DND-41 (cell line): ENCODE results near the gene SEMA6B.

Source experiments
- ATAC-seq: fragments of 200-7000 bp; cut with Tn5 transposase; 3 replicates; pipeline ENCODE4 v1.9.1; 2021; ENCODE audit warnings: low read depth; ENCODE audit not compliant: insufficient read depth
- DNase-seq: peaks from one replicate; pipeline ENCODE4 v3.0.0-alpha.2; 2020
- H2AFZ ChIP-seq: 2 replicates; pipeline ENCODE4 v1.6.0; 2012; ENCODE audit warnings: low read depth, low read length
- H3K27ac ChIP-seq: 2 replicates; pipeline ENCODE4 v1.5.1; 2012; ENCODE audit warnings: low read length, inconsistent platforms
- H3K27me3 ChIP-seq: fragments of 200-600 bp; sonication (generic); 2 replicates; pipeline ENCODE4 v1.6.0; 2012; ENCODE audit warnings: low read length, mild to moderate bottlenecking, inconsistent platforms; ENCODE audit not compliant: insufficient read depth, poor library complexity
- H3K36me3 ChIP-seq: 2 replicates; pipeline ENCODE4 v1.5.1; 2012; ENCODE audit warnings: low read length, inconsistent platforms; ENCODE audit not compliant: insufficient read depth
- H3K4me1 ChIP-seq: 2 replicates; pipeline ENCODE4 v1.5.1; 2012; ENCODE audit warnings: mild to moderate bottlenecking, low read length; ENCODE audit not compliant: insufficient read depth
- H3K4me2 ChIP-seq: 2 replicates; pipeline ENCODE4 v1.6.0; 2012; ENCODE audit warnings: mild to moderate bottlenecking, moderate library complexity, low read length, inconsistent platforms; ENCODE audit not compliant: insufficient read depth
- H3K4me3 ChIP-seq, 2 experiments: fragments of 200-600 bp in 1 of 2; shearing (Covaris generic) in 1 of 2; 2 replicates each; pipeline ENCODE4 v1.5.1; 2012 to 2016; ENCODE audit warnings: inconsistent platforms in 2 of 2, low read length in 2 of 2, mild to moderate bottlenecking in 2 of 2, low read depth in 1 of 2, moderate library complexity in 1 of 2
- H3K79me2 ChIP-seq: 2 replicates; pipeline ENCODE4 v1.6.0; 2012; ENCODE audit warnings: low read length, inconsistent platforms; ENCODE audit not compliant: insufficient read depth
- H3K9ac ChIP-seq: 2 replicates; pipeline ENCODE4 v1.6.0; 2012; ENCODE audit warnings: low read depth, mild to moderate bottlenecking, inconsistent platforms, low read length, moderate library complexity
- H3K9me3 ChIP-seq: 2 replicates; pipeline ENCODE4 v1.5.1; 2012; ENCODE audit warnings: low read length, moderate library complexity, mild to moderate bottlenecking, inconsistent platforms; ENCODE audit not compliant: insufficient read depth, severe bottlenecking
- H4K20me1 ChIP-seq: 2 replicates; pipeline ENCODE4 v1.6.0; 2012; ENCODE audit warnings: low read length; ENCODE audit not compliant: insufficient read depth
- EZH2 ChIP-seq: IDR thresholded peaks from 3 replicates; pipeline ENCODE4 v1.6.1; 2012; ENCODE audit warnings: borderline replicate concordance, low read depth, mild to moderate bottlenecking, moderate library complexity, low read length, inconsistent platforms; ENCODE audit not compliant: severe bottlenecking
- TF ChIP-seq, protein P1 (sequence below): IDR thresholded peaks from 2 replicates; pipeline ENCODE4 v1.5.1; 2012; ENCODE audit warnings: borderline replicate concordance, low read length, moderate library complexity, mild to moderate bottlenecking; ENCODE audit not compliant: poor library complexity, severe bottlenecking; ENCODE audit errors: extremely low read depth

SEMA6B gene

GRCh38 chr19:4593409-4593851 is 33.9 kb upstream of the SEMA6B start:
- no peak for DNase-seq
- Histone ChIP-seq H3K4me2 (no peak overlapping the region), H4K20me1 (no peaks in the 10 kb centered on the region), H3K4me1 (peaks cover 7% of the 10 kb centered on the region), H3K27ac (no peak overlapping the region), H2AFZ (no peak overlapping the region), H3K9ac (no peak overlapping the region), H3K27me3 (no peaks in the 10 kb centered on the region), H3K9me3 (no peaks in the 10 kb centered on the region), H3K79me2 (no peaks in the 10 kb centered on the region), H3K36me3 (no peaks in the 10 kb centered on the region), H3K4me3 (no peak overlapping the region)
- ATAC-seq, result no peak
- TF ChIP-seq, protein P1, sequence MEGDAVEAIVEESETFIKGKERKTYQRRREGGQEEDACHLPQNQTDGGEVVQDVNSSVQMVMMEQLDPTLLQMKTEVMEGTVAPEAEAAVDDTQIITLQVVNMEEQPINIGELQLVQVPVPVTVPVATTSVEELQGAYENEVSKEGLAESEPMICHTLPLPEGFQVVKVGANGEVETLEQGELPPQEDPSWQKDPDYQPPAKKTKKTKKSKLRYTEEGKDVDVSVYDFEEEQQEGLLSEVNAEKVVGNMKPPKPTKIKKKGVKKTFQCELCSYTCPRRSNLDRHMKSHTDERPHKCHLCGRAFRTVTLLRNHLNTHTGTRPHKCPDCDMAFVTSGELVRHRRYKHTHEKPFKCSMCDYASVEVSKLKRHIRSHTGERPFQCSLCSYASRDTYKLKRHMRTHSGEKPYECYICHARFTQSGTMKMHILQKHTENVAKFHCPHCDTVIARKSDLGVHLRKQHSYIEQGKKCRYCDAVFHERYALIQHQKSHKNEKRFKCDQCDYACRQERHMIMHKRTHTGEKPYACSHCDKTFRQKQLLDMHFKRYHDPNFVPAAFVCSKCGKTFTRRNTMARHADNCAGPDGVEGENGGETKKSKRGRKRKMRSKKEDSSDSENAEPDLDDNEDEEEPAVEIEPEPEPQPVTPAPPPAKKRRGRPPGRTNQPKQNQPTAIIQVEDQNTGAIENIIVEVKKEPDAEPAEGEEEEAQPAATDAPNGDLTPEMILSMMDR, result no peak
- no peak for TF ChIP-seq EZH2

DNA sequence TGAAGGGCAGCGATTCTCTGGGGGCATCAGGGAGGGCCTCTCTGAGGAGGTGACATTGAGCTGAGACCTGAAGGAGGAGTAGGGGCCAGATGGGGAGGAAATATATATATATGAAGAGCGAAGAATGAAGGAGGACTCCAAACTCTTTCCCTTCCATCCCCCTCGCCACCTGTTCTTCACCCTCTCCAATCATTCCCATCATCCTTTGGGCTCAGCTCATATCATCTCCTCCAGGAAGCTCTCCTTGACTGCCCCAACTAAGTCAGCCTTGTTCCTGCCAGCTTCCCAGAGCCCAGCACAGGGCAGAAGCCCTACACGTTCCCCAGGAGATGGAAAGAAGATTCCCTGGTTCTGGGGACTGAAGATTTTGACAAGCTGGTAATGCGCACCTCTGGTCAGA is 33.0 kb upstream of the SEMA6B start:
- H3K4me3 ChIP-seq, result no peak overlapping the region
- no peak overlapping the region for H3K27ac ChIP-seq
- H3K79me2 ChIP-seq, result no peaks in the 10 kb centered on the region
- no peak overlapping the region for H2AFZ ChIP-seq
- no peaks in the 10 kb centered on the region for H3K4me1 ChIP-seq
- no peaks in the 10 kb centered on the region for H4K20me1 ChIP-seq
- ATAC-seq, result no peak
- TF ChIP-seq EZH2, result no peak
- TF ChIP-seq, protein P1, result no peak
- no peak overlapping the region for H3K9ac ChIP-seq
- no peaks in the 10 kb centered on the region for H3K27me3 ChIP-seq
- no peaks in the 10 kb centered on the region for H3K36me3 ChIP-seq
- no peak for DNase-seq
- no peaks in the 10 kb centered on the region for H3K9me3 ChIP-seq
- no peak overlapping the region for H3K4me2 ChIP-seq

DNA sequence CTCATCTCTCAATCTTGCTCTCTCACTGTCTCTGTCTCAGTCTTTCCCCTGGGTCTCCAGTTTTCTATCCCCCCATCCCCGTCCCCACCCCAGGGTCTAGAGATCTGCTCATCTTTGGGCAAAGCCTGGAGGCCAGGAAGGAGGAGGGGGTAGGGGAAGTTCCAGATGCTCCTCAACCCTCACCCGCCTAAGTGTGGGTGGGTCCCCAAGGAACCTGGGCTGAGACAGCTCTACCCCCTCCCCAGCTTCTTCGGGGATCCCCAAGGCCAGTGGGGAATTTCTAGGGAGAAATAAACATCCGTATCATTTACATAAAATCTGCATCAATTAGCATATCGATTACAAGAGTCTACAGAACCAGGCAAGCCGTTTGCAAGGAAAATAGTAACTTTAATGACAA is 31.8 kb upstream of the SEMA6B start:
- no peak for ATAC-seq
- Histone ChIP-seq H3K4me2 (no peak overlapping the region), H3K79me2 (no peaks in the 10 kb centered on the region), H3K36me3 (no peaks in the 10 kb centered on the region), H3K4me3 (no peak overlapping the region), H3K27ac (no peak overlapping the region), H3K9me3 (no peaks in the 10 kb centered on the region), H3K4me1 (no peaks in the 10 kb centered on the region), H4K20me1 (no peaks in the 10 kb centered on the region), H3K9ac (no peak overlapping the region), H2AFZ (no peak overlapping the region), H3K27me3 (no peaks in the 10 kb centered on the region)
- TF ChIP-seq, protein P1, result no peak
- no peak for TF ChIP-seq EZH2
- no peak for DNase-seq

GRCh38 chr19:4590559-4590958 is 31.1 kb upstream of the SEMA6B start:
- Histone ChIP-seq H3K4me1 (no peaks in the 10 kb centered on the region), H3K9me3 (no peaks in the 10 kb centered on the region), H3K27ac (no peak overlapping the region), H4K20me1 (no peaks in the 10 kb centered on the region), H3K9ac (no peak overlapping the region), H3K36me3 (no peaks in the 10 kb centered on the region), H3K4me3 (no peak overlapping the region), H3K79me2 (no peaks in the 10 kb centered on the region), H2AFZ (no peak overlapping the region), H3K4me2 (no peak overlapping the region), H3K27me3 (no peaks in the 10 kb centered on the region)
- ATAC-seq (no peak), DNase-seq (no peak)
- TF ChIP-seq EZH2, result no peak
- TF ChIP-seq, protein P1, result no peak
